ENCODE results near the gene C2CD2L. TPM values are rescaled to one million over a fixed set of nuclear protein-coding genes. Genes with fewer than 3 reads are reported as not detected.

C2CD2L gene
- polyA plus RNA-seq, 1 of the 3 experiments (the other 2 are of a cell fraction), result 8.6 TPM

- WGBS (ENCODE audit: low lambda C conversion rate), result 87% methylated on average over 7 of the region's 7 CpGs
- TF ChIP-seq TEAD4 (IDR thresholded peaks at IDR 0.05; ENCODE audit: borderline replicate concordance, insufficient read depth), result no peak
- TF ChIP-seq NFIC (IDR thresholded peaks at IDR 0.05; ENCODE audit: borderline replicate concordance), result no peak
- TF ChIP-seq FOSL2 (IDR thresholded peaks at IDR 0.05; ENCODE audit: borderline replicate concordance, low read depth), result no peak
- TF ChIP-seq USF2 (IDR thresholded peaks at IDR 0.05; ENCODE audit: borderline replicate concordance, low read depth, low read length), result no peak
- TF ChIP-seq USF1 (IDR thresholded peaks at IDR 0.05; ENCODE audit: borderline replicate concordance, low read depth), result no peak
- TF ChIP-seq PBX3 (IDR thresholded peaks at IDR 0.05), result no peak
- TF ChIP-seq RFX5 (IDR thresholded peaks at IDR 0.05; ENCODE audit: low read length), result no peak
- no peak for TF ChIP-seq EP300 (IDR thresholded peaks at IDR 0.05; ENCODE audit: borderline replicate concordance in 1 of 2, low read depth in 1 of 2, low read length in 1 of 2)
- no peak for TF ChIP-seq FOXJ3 (CRISPR knock-in tag; IDR thresholded peaks at IDR 0.05)
- TF ChIP-seq YY1 (IDR thresholded peaks at IDR 0.05; ENCODE audit: low read depth), result no peak
- TF ChIP-seq IRF3 (IDR thresholded peaks at IDR 0.05; ENCODE audit: low read depth, low read length), result no peak
- Histone ChIP-seq H2AFZ (ENCODE audit: low read depth) (no peak overlapping the region), H3K27me3 (ENCODE audit: insufficient read depth) (no peaks in the 10 kb centered on the region), H3K9me3 (no peaks in the 10 kb centered on the region), H3K36me3 (replicated peaks in 1 of 2; ENCODE audit: control insufficient read depth in 1 of 2, insufficient read depth in 2 of 2, low read length in 1 of 2) (peaks cover 13 to 46% of the 10 kb centered on the region in 2 experiments), H3K4me3 (ENCODE audit: low read depth in 2 of 2, low read length in 1 of 2) (no peak overlapping the region), H3F3A (replicated peaks; ENCODE audit: insufficient read depth) (peaks cover 24% of the 10 kb centered on the region), H3K79me2 (ENCODE audit: insufficient read depth) (peaks cover 17% of the 10 kb centered on the region), H3K4me2 (no peak overlapping the region), H4K20me1 (ENCODE audit: insufficient read depth) (no peaks in the 10 kb centered on the region), H3K9ac (no peak overlapping the region), H3K9me2 (no peaks in the 10 kb centered on the region), H3K4me1 (ENCODE audit: control insufficient read depth in 1 of 2, insufficient read depth in 2 of 2, low read depth in 1 of 2, low read length in 1 of 2) (peaks cover 7 to 11% of the 10 kb centered on the region in 2 experiments; a peak in 2 of 4 replicates), H3K27ac (ENCODE audit: low read depth in 2 of 2, low read length in 1 of 2) (no peak overlapping the region)
- DNase-seq, result no peak
- ChIA-PET POLR2A (interaction anchor here (1.2 kb wide), 1 partner anchor 13 kb away, joined by 3 read pairs; no protein-coding TSS in a partner anchor), CTCF (interaction anchor here (0.8 to 1.7 kb wide), 4 partner anchors 10 to 50 kb away, joined by 3 to 4 read pairs (median 4); a partner anchor contains a TSS)
Observed at GRCh38 chr11:119081682-119082260, 25.4 kb upstream of the C2CD2L start.

Data from SK-N-SH (cell line).